ENCODE measurements around the gene BHLHE23.

Gene BHLHE23

GRCh38 chr20:63000958-63001357 is 5.8 kb downstream of the BHLHE23 start:
- TF ChIP-seq TAF1 (IDR thresholded peaks at IDR 0.05; ENCODE audit: low read depth) (no peak), TEAD4 (IDR thresholded peaks at IDR 0.05) (no peak), TCF12 (IDR thresholded peaks at IDR 0.05; ENCODE audit: low read depth) (no peak), EP300 (IDR thresholded peaks at IDR 0.05; ENCODE audit: borderline replicate concordance) (no peak), EGR1 (IDR thresholded peaks at IDR 0.05) (no peak), FOXM1 (IDR thresholded peaks at IDR 0.05; ENCODE audit: borderline replicate concordance, low read depth) (no peak), CEBPB (IDR thresholded peaks at IDR 0.05) (no peak), REST (IDR thresholded peaks at IDR 0.05; ENCODE audit: low read depth) (no peak)

DNA sequence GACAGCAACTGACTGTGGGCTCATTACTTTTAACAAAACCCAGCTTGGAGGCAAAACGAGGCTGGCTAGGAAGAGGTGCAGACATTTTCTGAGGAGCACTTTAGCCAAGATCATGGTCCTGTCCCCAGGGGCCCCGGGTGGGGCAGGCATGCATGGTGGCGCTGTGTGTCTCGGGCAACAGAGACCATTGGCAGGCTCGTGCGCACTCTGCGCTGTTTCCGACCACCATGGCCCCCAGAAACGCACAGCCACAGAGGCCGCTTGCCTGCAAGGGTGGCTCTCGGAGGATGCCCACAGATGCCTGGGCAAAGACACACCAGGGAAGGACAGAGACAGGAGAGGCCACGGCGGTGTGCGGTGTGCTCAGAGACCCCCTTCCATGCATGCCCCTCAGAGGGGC is 6.7 kb downstream of the BHLHE23 start:
- TF ChIP-seq FOXM1 (IDR thresholded peaks at IDR 0.05; ENCODE audit: borderline replicate concordance, low read depth) (no peak), TAF1 (IDR thresholded peaks at IDR 0.05; ENCODE audit: low read depth) (no peak), ZBTB7A (IDR thresholded peaks at IDR 0.05; ENCODE audit: low read depth) (no peak), TCF12 (IDR thresholded peaks at IDR 0.05; ENCODE audit: low read depth) (no peak), EGR1 (IDR thresholded peaks at IDR 0.05) (no peak), USF1 (IDR thresholded peaks at IDR 0.05) (no peak), TEAD4 (IDR thresholded peaks at IDR 0.05) (no peak), CEBPB (IDR thresholded peaks at IDR 0.05) (no peak), RAD21 (IDR thresholded peaks at IDR 0.05; ENCODE audit: low read depth) (no peak), EP300 (IDR thresholded peaks at IDR 0.05; ENCODE audit: borderline replicate concordance) (no peak), YY1 (IDR thresholded peaks at IDR 0.05; ENCODE audit: low read depth) (no peak), NFIC (IDR thresholded peaks at IDR 0.05) (no peak), CREB1 (IDR thresholded peaks at IDR 0.05; ENCODE audit: low read depth) (no peak), REST (IDR thresholded peaks at IDR 0.05; ENCODE audit: low read depth) (no peak)

DNA sequence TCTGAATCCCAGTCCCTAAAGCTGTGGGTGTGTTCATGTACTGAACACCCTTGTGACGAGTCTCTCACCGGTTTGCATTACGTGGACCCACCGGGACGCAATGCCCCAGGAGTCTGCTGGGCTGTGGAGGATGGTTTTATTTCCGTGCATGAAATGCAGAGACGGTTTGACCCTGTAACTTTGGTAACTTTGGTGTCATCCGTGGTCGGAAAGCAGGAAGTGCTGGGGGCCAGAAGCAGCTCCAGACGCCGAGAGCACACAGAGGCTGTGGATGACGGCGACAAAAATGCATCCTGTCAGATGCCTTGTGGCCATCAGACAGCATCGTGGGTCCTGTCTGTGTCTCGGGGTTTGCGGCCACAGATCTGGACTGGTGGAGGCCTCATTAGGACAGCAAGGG is 7.2 kb downstream of the BHLHE23 start:
- TF ChIP-seq NFIC (IDR thresholded peaks at IDR 0.05) (no peak), CEBPB (IDR thresholded peaks at IDR 0.05) (no peak), USF1 (IDR thresholded peaks at IDR 0.05) (no peak), CREB1 (IDR thresholded peaks at IDR 0.05; ENCODE audit: low read depth) (no peak), TEAD4 (IDR thresholded peaks at IDR 0.05) (no peak), TAF1 (IDR thresholded peaks at IDR 0.05; ENCODE audit: low read depth) (no peak), REST (IDR thresholded peaks at IDR 0.05; ENCODE audit: low read depth) (no peak), EP300 (IDR thresholded peaks at IDR 0.05; ENCODE audit: borderline replicate concordance) (no peak), ZBTB7A (IDR thresholded peaks at IDR 0.05; ENCODE audit: low read depth) (no peak)
- TF ChIP-seq, protein P1, sequence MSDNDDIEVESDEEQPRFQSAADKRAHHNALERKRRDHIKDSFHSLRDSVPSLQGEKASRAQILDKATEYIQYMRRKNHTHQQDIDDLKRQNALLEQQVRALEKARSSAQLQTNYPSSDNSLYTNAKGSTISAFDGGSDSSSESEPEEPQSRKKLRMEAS (IDR thresholded peaks at IDR 0.05), result no peak

- no peak for TF ChIP-seq EP300 (IDR thresholded peaks at IDR 0.05; ENCODE audit: borderline replicate concordance)
- no peak for TF ChIP-seq RAD21 (IDR thresholded peaks at IDR 0.05; ENCODE audit: low read depth)
- no peak for TF ChIP-seq YY1 (IDR thresholded peaks at IDR 0.05; ENCODE audit: low read depth)
- TF ChIP-seq TEAD4 (IDR thresholded peaks at IDR 0.05), result no peak
- no peak for TF ChIP-seq USF1 (IDR thresholded peaks at IDR 0.05)
These were observed 8.3 kb downstream of the BHLHE23 start for GRCh38 chr20:62998449-62998848.
